Superior temporal gyrus (tissue), 1 donor: ENCODE data around the gene PDCL3.

Experiments
- DNase-seq: peaks from one replicate; pipeline ENCODE4 v3.0.0-alpha.2; 2016; ENCODE audit errors: extremely low spot score

The PDCL3 gene

GRCh38 chr2:100611079-100612029, 48.6 kb downstream of the PDCL3 start:
- DNase-seq = no peak

DNA sequence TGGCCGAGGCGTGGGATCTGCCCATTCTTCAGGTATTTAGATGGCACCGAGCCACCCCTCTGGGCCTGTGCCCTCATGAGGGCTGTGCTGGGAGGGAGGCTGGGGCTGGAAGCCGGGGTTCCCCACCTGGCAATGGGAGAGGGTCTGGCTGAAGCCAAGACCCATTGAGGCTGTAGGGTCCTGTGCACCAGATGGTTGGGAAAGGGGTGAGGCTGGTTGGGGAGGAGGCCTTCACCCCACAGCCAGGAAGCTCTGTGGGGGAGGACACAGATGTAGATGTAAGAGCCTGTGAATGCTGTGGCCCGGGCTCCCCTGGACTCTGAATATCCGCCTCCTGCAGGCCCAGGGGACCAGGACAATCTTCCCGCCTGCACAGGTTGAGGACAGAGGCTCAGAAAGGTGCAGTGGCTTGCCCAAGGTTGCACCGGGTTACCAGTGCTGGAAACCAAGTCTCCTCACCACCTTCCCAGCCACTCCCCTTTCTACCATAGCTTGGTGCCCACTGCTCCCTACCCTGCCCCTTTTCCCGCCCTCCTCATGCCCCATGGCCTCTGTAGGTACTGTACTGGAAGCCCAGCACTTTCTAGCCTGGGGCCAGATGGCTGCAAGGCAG, 49.7 kb downstream of the PDCL3 start:
- DNase-seq = no peak

GRCh38 chr2:100613719-100614118, 50.9 kb downstream of the PDCL3 start:
- DNase-seq = no peak

DNA sequence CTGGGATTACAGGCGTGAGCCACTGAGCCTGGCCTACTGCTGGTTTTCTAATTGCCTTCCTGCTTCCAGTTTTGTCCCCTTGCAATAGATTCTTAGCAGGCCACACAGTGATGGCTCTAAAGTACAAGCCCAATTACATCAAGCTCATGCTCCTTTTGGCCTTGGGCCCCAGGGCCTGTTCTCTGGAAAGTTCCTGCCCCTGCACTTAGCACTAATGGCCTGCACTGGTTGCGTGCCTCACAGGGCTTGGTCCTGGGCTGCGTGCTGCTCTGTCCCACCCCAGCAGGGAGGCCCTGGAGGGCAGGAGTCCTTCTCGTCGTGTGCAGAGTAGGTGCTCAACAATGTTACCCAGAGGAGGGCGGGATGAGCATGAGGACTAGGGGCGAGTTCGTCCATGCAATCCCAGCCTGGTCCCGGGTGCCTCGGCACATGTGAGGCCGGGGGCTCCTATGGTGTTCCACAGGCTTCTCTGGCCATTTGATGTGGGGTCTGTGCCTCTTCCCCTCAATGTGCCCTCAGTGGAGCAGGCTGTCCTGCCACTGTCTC, 51.7 kb downstream of the PDCL3 start:
- no peak for DNase-seq

DNA sequence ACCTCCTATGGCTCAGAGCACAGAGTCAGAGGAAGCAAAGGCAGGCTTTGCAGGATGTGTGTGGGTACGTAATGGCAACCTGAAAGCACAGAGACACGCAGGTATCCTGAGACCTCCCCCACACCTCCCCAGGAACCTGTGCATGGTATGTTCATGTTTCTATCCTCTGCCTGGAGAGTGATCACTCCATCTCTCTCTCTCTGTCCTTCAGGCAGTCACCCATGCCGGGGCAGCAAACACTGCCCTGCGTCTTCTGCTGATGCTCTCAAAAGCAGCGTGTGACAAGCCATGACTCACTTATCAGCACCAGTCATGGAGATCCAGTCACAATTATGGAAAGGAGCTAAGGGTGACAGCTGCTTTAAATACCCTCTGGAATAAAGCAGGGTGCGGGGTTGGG, 52.7 kb downstream of the PDCL3 start:
- no peak for DNase-seq

DNA sequence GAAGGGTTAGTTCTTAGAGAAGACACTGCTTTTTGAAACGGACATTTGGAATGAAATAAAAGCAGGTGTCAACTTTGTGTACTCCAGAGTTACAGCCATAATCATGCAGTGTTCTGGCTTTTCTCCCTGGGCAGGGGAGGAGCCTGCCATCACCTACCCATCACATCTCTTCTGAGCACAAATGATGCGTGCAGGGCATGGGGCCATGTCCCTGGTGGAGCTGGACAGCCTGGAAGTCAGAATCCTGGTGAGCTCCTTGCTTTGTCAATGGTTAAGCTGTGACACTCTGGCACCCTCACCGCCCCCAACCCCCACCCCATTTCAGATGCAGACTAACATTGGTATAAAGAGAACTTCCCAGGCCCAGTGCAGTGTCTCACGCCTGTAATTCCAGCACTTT, 53.1 kb downstream of the PDCL3 start:
- no peak for DNase-seq

DNA sequence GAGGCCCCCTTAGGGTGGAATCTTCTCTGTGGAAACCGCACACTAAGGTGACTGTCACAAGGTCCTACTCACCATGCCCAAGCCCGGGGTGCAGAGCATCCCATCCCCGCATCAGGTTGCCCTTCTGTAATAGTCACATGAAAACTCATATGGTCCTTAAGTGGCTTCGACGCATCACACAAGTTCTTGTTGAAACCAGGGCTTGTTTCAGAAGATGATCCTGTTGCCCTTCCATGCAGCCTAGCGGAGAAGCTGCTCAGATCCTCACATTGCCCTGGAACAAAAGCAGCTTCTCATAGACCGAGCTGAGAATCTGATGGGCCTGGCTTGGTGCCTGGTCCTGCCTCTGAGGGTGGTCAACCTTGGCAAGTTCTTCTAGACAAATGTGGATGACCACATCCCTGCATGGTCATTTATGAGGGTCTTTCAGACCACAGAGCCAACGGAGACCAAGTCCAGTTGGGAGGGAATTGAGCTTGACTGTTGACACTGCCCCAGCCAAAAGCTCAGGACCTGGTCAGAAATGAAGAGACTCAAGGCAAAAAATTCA, 54.1 kb downstream of the PDCL3 start:
- no peak for DNase-seq

DNA sequence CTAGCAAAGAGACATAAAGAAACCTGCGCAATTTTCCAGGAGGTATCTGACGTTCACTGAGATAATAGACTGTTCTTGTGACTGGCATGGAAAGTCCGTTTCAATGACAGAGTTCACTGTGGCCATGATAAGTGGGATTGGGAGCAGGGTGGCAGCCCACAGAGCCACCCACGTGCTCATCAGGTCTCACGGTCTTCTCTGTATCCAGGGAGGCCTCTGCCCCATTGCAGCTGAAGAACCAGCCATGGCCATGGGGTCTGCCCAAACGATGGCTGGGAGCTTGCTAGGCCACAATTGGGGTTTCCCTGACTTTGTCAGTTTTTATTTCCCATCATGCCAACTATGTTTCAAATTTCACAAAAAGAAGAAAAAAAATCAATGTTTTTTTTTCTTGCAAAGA, 57.2 kb downstream of the PDCL3 start:
- no peak for DNase-seq

DNA sequence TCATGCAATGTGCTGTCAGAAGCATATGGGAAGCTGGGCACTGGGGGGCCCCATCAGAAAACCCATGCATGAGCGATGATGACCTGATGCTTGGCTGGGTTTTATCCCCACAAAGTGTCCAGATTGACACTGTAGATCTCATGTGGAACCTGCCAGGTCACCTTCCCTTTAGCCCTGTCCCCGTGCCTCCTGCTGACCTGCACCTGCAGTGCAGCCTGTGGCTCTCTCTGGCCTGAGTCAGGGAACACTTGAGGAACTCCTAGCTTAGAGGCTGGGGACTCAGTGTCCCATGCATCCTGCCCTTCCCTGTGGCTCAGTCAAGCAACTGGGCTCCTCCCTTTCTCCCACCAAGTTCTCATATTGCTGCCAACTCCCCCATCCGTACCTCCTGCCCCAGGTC, 57.7 kb downstream of the PDCL3 start:
- no peak for DNase-seq

DNA sequence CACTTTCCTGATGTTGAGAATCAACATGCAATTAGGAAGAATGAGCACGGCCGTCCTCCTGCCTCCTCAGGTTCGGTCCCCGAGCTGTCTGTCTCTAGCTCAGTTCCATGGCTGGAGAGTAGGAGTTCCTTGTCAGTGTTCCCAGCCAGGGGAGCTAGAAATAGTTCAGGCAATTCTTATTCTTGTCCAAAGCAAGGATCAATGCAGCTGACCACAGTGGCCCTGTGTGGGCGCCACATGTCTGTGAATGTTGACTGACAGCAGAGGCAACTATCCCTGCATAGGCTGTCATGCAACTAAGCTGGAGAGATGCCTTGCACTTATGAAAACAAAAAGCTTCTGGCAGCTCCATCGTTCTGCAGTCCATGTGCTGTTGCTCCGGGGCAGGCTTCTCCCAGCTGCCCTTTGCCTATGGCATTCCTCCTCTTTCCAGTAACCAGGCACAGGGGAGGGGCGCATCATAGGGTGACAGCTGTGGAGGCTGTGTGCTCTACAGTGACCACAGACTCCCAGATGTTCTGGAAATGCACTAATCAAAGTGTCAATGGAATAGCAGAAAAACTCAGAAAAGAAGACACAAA, 58.7 kb downstream of the PDCL3 start:
- DNase-seq = no peak

GRCh38 chr2:100623033-100623715, 60.4 kb downstream of the PDCL3 start:
- DNase-seq = no peak

- no peak for DNase-seq
Measured at GRCh38 chr2:100623930-100624329, 61.1 kb downstream of the PDCL3 start.

DNA sequence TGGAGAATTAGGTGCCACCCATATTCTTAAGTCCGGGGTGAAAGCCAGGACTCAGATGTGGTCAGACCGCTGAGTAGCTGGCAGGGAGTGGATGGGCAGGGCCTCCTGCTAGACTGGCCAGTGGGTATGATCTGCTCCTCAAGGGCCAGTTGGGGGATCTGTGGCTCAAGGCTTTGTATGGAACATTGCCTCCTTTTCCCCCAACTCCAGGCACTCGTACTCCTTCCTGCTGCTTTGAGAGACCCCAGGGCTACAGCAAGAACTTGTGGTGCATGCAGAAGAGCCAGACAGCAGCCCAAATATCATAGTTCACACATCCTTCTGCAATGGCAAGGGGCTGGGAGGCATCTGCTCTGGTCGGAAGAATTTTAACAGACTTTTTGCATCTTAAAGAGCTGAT, 61.7 kb downstream of the PDCL3 start:
- DNase-seq = no peak

GRCh38 chr2:100625717-100626116, 62.9 kb downstream of the PDCL3 start:
- no peak for DNase-seq
